GM21717 (cell line): ENCODE results near the gene CES2.
A peak's percentile ranks its signal among the peaks of the same experiment; 100 is the strongest.
"Not testable (repeated sequence)": the region's sequence is repeated elsewhere in the genome, so short reads cannot be mapped to it uniquely, and the experiment has no call there.

ENCODE experiments used
- ATAC-seq: cut with Tn5 transposase; IDR thresholded peaks from one replicate; pipeline ENCODE4 v1.9.1; 2021; ENCODE audit warnings: mild to moderate bottlenecking, moderate library complexity; ENCODE audit not compliant: unreplicated experiment

CES2 gene

DNA sequence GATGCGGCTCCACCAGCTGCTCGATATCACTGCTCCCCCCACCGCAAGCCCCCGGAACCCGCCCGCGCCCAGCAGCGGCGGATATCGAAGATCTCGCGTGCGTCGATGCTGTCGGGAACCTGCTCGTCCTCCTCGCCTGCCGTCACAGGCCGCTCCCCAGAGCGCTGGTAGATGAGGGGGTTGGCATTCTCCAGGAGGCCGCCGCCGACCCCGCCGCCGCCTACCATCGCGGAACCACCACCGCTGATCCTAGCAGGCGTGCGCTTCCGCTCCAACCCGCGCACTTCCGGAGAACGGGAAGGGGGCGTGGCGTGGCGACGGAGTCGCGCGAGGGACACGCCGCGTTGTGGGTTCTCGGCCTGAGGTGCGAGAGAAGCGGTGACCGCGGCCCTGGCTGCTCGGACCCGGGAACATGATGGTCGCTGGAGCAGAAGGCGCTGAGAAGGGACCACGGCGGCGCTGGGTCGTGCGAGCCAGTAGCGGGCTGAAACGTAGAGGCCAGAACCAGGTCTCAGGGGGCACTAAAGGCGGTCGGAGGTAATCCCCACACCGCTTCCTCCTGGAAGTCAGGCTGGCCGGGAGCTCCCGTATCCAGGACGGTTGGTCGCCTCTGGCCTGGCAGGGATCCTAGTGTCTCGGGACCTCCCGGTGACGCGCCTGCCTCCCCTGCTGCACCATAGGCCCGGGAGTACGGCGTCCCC, 1.0 kb upstream of the CES2 start, which contains the start of gene CIAO2B:
CIAO2B (minus strand) TSS at position 265 of the 701 bp plus-strand sequence; CDS start at position 227, 38 bp downstream.
- peak; percentile 56 for ATAC-seq

- not testable (repeated sequence) for ATAC-seq
These were observed 440 bp upstream of the CES2 start for GRCh38 chr16:66934839-66935313.

GRCh38 chr16:66936462-66936861, 1.1 kb downstream of the CES2 start:
- no peak for ATAC-seq

- no peak for ATAC-seq
These were observed 1.7 kb downstream of the CES2 start for GRCh38 chr16:66936889-66937554.

GRCh38 chr16:66937725-66938337, 2.5 kb downstream of the CES2 start:
- no peak for ATAC-seq

DNA sequence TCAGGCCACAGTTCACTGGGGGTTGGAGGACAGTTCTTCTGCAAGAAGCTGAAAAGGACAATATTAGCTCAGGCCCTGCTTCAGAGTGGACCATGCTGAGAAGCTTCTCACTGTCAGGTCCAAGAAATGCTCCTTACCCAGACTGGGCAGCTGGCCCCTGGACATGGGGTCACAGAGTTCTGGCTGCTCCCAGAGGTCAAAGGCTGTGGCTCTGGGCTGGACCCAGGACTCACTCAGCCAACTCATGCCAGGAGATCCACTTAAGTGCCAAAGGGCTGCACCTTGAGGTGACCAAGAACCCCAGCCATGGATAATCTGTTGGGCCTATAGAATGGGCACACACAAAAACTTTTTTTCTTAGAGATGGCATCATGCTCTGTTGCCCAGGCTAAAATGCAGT, 4.0 kb downstream of the CES2 start:
- ATAC-seq = no peak

DNA sequence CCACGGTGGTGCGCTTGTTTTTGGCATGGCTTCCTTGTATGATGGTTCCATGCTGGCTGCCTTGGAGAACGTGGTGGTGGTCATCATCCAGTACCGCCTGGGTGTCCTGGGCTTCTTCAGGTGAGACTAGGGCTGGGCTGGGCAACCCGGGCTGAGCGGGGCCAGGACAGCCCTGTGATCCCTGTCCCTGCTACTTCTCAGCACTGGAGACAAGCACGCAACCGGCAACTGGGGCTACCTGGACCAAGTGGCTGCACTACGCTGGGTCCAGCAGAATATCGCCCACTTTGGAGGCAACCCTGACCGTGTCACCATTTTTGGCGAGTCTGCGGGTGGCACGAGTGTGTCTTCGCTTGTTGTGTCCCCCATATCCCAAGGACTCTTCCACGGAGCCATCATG, 4.9 kb downstream of the CES2 start:
- ATAC-seq = no peak

DNA sequence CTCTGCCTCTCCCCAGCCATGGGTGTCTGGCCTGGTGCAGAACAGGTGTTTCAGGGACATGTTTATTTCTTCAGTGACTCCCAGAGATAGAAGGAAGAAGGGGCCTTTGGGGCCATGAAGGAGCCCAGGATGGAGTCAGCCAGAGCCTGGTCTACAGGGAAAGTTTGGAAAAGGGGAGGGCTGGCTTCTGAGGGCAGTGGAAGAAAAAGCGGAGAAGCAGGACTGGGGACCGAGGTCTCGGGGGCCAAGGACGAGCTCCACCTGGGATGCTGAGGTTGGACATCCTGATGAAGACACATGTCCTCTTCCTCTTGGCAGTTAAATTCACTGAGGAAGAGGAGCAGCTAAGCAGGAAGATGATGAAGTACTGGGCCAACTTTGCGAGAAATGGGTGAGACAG, 7.7 kb downstream of the CES2 start:
- no peak for ATAC-seq

GRCh38 chr16:66943426-66944053, 8.2 kb downstream of the CES2 start:
- ATAC-seq = no peak

GRCh38 chr16:66944054-66944441, 8.7 kb downstream of the CES2 start:
- ATAC-seq = no peak

DNA sequence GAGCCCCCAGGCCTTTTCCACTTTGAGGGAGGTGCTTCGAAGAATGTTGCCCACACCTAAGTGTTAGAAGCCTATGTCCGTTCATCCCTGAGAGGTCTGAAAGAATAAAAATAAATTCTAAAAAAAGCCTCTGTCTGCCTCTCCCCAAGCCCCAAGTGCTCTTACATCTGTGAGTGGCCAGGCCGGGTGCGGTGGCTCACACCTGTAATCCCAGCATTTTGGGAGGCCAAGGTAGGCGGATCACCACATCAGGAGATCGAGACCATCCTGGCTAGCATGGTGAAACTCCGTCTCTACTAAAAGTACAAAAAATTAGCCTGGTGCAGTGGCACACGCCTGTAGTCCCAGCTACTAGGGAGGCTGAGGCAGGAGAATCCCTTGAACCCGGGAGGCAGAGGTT, 9.7 kb downstream of the CES2 start:
- not testable (repeated sequence) for ATAC-seq

GRCh38 chr16:66945939-66946338, 10.6 kb downstream of the CES2 start:
- ATAC-seq = no peak

DNA sequence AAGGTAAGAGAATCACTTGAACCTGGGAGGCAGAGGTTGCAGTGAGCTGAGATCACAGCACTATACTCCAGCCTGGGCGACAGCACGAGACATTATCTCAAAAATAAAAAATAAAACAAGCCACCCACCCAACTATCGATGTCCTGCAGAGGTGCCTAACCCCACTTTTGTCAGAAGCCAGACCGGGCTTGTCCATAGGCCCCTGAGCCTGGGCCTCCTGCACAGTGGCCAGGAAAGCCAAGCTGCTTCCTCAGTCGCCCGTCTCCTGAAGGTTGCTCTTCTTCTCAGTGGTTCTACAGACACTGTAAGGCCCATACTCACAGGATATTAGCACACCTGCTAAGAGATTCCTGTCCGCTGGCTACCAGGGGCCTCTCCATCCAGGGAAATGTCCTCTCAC, 11.2 kb downstream of the CES2 start:
- ATAC-seq = no peak

- no peak for ATAC-seq
These were observed 11.6 kb downstream of the CES2 start for GRCh38 chr16:66946974-66947301.

DNA sequence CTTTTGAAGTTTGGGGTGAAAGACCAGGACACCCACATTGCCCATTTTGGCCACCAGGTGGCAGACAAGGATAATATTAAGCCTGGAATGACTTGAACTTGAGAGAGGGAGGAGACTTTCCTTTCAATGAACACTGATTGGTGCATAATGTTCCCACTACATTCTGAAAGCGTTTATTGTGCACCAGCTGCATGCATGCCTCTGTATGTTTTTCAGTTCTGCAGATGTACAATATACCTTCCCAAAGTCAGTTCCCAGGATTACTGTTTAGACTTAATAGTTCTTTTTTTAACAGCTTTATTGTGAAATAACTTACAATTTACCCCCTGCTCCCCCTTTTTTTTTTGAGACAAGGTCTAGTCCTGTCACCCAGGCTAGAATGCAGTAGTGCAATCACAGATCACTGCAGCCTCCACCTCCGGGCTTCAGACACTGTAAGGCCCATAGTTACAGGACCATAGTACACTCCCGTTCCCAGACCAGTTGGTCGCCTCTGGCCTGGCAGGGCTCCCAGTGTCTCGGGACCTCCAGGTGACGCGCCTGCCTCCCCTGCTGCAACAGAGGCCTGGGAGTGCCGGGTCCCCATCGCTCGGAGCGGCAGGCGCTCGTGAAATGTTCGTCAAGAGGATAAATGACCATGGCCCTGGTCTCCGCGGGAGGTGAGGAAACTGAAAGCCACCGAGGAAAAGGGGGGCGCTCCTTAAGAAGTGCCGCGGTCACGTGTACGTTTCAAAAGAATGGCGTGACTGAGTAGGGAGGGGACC, 12.2 kb downstream of the CES2 start:
- ATAC-seq = peak; percentile 59

DNA sequence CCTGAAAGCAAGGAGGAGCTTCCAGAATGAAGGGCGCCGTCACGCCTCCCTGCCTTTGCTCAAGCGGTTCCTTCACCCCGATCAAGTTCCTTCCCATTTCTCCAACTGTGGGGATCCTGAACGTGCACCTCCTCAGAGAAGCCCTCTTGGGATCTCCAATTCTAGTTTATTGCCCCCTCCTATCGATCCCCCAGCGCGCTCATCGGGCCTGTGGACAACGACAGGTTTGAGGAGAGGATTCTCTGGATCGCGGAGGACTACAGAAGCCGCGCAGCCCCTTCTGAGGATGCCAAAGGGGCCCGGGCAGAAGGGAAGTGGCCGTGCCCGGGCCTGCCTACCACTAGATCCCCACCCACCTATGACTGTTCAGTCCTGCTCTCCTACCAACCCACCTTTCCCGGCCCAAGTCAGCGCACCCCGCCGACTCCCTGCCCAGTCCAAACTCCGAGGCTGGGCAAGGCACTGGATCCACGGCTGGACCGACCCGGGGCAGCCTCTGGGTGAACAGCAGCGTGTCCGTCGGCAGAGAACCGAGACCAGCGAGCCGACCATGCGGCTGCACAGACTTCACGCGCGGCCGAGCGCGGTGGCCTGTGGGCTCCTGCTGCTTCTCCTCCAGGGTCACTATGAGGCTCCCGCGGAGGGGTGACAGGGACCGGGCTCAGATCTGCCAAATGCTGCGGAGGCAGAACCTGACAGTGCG, 13.0 kb downstream of the CES2 start:
- no peak for ATAC-seq

- ATAC-seq = no peak
These were observed 13.5 kb downstream of the CES2 start for GRCh38 chr16:66948837-66949225.

DNA sequence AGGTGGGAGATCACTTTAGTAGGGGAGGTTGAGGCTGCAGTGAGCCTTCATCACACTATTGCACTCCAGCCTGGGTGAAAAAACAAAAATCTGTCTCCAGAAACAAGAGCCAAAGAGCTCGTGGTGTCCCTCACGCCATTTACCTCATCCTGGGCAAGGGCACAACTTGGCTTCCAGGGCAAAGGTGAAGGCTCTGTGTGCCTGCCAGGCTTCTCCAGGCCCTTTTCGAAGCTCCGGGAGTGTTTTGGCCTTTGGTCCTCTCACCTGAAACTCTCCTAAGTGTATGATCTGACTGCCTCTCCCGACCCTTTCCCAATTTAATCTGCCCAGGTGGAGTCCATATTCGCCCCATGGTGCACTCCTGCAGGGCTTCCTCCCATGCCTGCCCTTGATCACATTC, 14.2 kb downstream of the CES2 start:
- no peak for ATAC-seq

GRCh38 chr16:66950437-66950836, 15.1 kb downstream of the CES2 start:
- ATAC-seq = no peak
